OCI-LY1 (cell line): ENCODE results near the gene SRPX2.

ENCODE experiments used
- H2AFZ ChIP-seq: fragments of 200-600 bp; sonication (generic), shearing (Covaris generic); 2 replicates; pipeline ENCODE4 v1.6.0; 2014; ENCODE audit warnings: antibody characterized with exemption, mild to moderate bottlenecking, low read length
- H3F3A ChIP-seq: fragments of 200-600 bp; sonication (generic), shearing (Covaris generic); 2 replicates; pipeline ENCODE4 v1.6.0; 2014; ENCODE audit warnings: mild to moderate bottlenecking, antibody characterized with exemption, low read length, moderate library complexity; ENCODE audit not compliant: insufficient read depth
- H3K27ac ChIP-seq: fragments of 200-600 bp; sonication (generic); 2 replicates; pipeline ENCODE4 v1.5.1; 2014; ENCODE audit warnings: low read length, mixed run types, mild to moderate bottlenecking, low read depth; ENCODE audit not compliant: poor library complexity, severe bottlenecking
- H3K27me3 ChIP-seq: fragments of 200-600 bp; sonication (generic); 2 replicates; pipeline ENCODE4 v1.6.0; 2014; ENCODE audit warnings: antibody characterized with exemption, mild to moderate bottlenecking, low read length, moderate library complexity; ENCODE audit not compliant: insufficient read depth
- H3K36me3 ChIP-seq: fragments of 200-600 bp; sonication (generic); 2 replicates; pipeline ENCODE4 v1.6.1; 2014; ENCODE audit warnings: mild to moderate bottlenecking, antibody characterized with exemption, low read length, moderate library complexity, mixed read lengths; ENCODE audit not compliant: insufficient read depth
- H3K4me1 ChIP-seq: fragments of 200-600 bp; sonication (generic); 2 replicates; pipeline ENCODE4 v1.5.1; 2014; ENCODE audit warnings: mild to moderate bottlenecking, low read length, moderate library complexity; ENCODE audit not compliant: insufficient read depth, severe bottlenecking
- H3K4me2 ChIP-seq: fragments of 200-600 bp; sonication (generic), shearing (Covaris generic); 2 replicates; pipeline ENCODE4 v1.6.1; 2014; ENCODE audit warnings: low read length
- H3K4me3 ChIP-seq: fragments of 200-600 bp; sonication (generic); 2 replicates; pipeline ENCODE4 v1.5.1; 2014; ENCODE audit warnings: low read length, low read depth, mild to moderate bottlenecking, mixed read lengths; ENCODE audit not compliant: poor library complexity, severe bottlenecking
- H3K79me2 ChIP-seq: fragments of 200-600 bp; shearing (Covaris generic); 2 replicates; pipeline ENCODE4 v1.6.1; 2016; ENCODE audit warnings: mixed run types, low read length, mixed read lengths; ENCODE audit not compliant: insufficient read depth
- H3K9ac ChIP-seq: fragments of 200-600 bp; sonication (generic), shearing (Covaris generic); 2 replicates; pipeline ENCODE4 v1.6.1; 2014; ENCODE audit warnings: mild to moderate bottlenecking, low read length, mixed read lengths
- H3K9me2 ChIP-seq: fragments of 200-600 bp; sonication (generic), shearing (Covaris generic); 2 replicates; pipeline ENCODE4 v1.6.1; 2014; ENCODE audit warnings: low read depth, mild to moderate bottlenecking, low read length, mixed read lengths
- H3K9me3 ChIP-seq: fragments of 200-600 bp; shearing (Covaris generic); 2 replicates; pipeline ENCODE4 v1.6.1; 2014; ENCODE audit warnings: low read length, mixed read lengths
- H4K20me1 ChIP-seq: fragments of 200-600 bp; sonication (generic), shearing (Covaris generic); 2 replicates; pipeline ENCODE4 v1.6.0; 2016; ENCODE audit warnings: mild to moderate bottlenecking, low read length; ENCODE audit not compliant: insufficient read depth
- EZH2 ChIP-seq: fragments of 200-600 bp; sonication (generic), shearing (Covaris generic); IDR thresholded peaks from 2 replicates; pipeline ENCODE4 v1.8.0; 2017; ENCODE audit warnings: borderline replicate concordance, mixed run types, mild to moderate bottlenecking, antibody characterized with exemption, low read length, moderate library complexity, mixed read lengths
- TF ChIP-seq, protein P1 (sequence below): fragments of 200-600 bp; sonication (generic), shearing (Covaris generic); IDR thresholded peaks from 2 replicates; pipeline ENCODE4 v1.5.1; 2017; ENCODE audit warnings: mild to moderate bottlenecking, antibody characterized with exemption, low read length, moderate library complexity, mixed read lengths

SRPX2 gene, protein sequence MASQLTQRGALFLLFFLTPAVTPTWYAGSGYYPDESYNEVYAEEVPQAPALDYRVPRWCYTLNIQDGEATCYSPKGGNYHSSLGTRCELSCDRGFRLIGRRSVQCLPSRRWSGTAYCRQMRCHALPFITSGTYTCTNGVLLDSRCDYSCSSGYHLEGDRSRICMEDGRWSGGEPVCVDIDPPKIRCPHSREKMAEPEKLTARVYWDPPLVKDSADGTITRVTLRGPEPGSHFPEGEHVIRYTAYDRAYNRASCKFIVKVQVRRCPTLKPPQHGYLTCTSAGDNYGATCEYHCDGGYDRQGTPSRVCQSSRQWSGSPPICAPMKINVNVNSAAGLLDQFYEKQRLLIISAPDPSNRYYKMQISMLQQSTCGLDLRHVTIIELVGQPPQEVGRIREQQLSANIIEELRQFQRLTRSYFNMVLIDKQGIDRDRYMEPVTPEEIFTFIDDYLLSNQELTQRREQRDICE

GRCh38 chrX:100643956-100644860 is at the start of gene SRPX2:
TSS of gene SRPX2 (plus strand) at chrX:100644199. CDS start at chrX:100646323, 2,124 bp downstream.
- H3K27me3 ChIP-seq: no peaks in the 10 kb centered on the region
- no peaks in the 10 kb centered on the region for H3K9me2 ChIP-seq

GRCh38 chrX:100596601-100597000 is 47.4 kb upstream of the SRPX2 start:
- Histone ChIP-seq H3K9me2 (no peaks in the 10 kb centered on the region), H3K4me2 (no peak overlapping the region), H3K79me2 (no peaks in the 10 kb centered on the region), H3K9me3 (no peaks in the 10 kb centered on the region), H3K27ac (no peak overlapping the region), H2AFZ (no peak overlapping the region), H3K9ac (no peak overlapping the region), H3K4me1 (no peaks in the 10 kb centered on the region), H3K27me3 (no peaks in the 10 kb centered on the region), H3K4me3 (no peak overlapping the region), H4K20me1 (no peaks in the 10 kb centered on the region), H3K36me3 (no peaks in the 10 kb centered on the region), H3F3A (no peaks in the 10 kb centered on the region)
- TF ChIP-seq EZH2: no peak
- TF ChIP-seq, protein P1, sequence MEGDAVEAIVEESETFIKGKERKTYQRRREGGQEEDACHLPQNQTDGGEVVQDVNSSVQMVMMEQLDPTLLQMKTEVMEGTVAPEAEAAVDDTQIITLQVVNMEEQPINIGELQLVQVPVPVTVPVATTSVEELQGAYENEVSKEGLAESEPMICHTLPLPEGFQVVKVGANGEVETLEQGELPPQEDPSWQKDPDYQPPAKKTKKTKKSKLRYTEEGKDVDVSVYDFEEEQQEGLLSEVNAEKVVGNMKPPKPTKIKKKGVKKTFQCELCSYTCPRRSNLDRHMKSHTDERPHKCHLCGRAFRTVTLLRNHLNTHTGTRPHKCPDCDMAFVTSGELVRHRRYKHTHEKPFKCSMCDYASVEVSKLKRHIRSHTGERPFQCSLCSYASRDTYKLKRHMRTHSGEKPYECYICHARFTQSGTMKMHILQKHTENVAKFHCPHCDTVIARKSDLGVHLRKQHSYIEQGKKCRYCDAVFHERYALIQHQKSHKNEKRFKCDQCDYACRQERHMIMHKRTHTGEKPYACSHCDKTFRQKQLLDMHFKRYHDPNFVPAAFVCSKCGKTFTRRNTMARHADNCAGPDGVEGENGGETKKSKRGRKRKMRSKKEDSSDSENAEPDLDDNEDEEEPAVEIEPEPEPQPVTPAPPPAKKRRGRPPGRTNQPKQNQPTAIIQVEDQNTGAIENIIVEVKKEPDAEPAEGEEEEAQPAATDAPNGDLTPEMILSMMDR: no peak

More at GRCh38 chrX:100643956-100644860, at the start of gene SRPX2:
- no peaks in the 10 kb centered on the region for H3K4me1 ChIP-seq
- H3K9me3 ChIP-seq: no peaks in the 10 kb centered on the region
- no peaks in the 10 kb centered on the region for H3K36me3 ChIP-seq
- H2AFZ ChIP-seq: no peak within 1 kb of the TSS
- TF ChIP-seq EZH2: no peak
- TF ChIP-seq, protein P1: no peak
- no peaks in the 10 kb centered on the region for H3K79me2 ChIP-seq
- H3K27ac ChIP-seq: no peak within 1 kb of the TSS
- H3K4me3 ChIP-seq: no peak within 1 kb of the TSS
- no peak within 1 kb of the TSS for H3K4me2 ChIP-seq
- H3K9ac ChIP-seq: no peak within 1 kb of the TSS
- H4K20me1 ChIP-seq: no peaks in the 10 kb centered on the region
- no peaks in the 10 kb centered on the region for H3F3A ChIP-seq

DNA sequence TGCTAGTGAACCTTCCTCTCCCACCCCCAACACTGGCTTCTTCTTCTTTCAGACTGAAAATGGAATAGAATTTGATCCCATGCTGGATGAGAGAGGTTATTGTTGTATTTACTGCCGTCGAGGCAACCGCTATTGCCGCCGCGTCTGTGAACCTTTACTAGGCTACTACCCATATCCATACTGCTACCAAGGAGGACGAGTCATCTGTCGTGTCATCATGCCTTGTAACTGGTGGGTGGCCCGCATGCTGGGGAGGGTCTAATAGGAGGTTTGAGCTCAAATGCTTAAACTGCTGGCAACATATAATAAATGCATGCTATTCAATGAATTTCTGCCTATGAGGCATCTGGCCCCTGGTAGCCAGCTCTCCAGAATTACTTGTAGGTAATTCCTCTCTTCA is 44.5 kb upstream of the SRPX2 start:
- TF ChIP-seq, protein P1: no peak
- no peak for TF ChIP-seq EZH2
- no peaks in the 10 kb centered on the region for H3K4me1 ChIP-seq
- no peaks in the 10 kb centered on the region for H3K9me3 ChIP-seq
- no peaks in the 10 kb centered on the region for H3K9me2 ChIP-seq
- no peaks in the 10 kb centered on the region for H3K36me3 ChIP-seq
- no peaks in the 10 kb centered on the region for H4K20me1 ChIP-seq
- H3K27ac ChIP-seq: no peak overlapping the region
- H3K4me3 ChIP-seq: no peak overlapping the region
- H3K79me2 ChIP-seq: no peaks in the 10 kb centered on the region
- H3K27me3 ChIP-seq: no peaks in the 10 kb centered on the region
- no peak overlapping the region for H3K9ac ChIP-seq
- no peaks in the 10 kb centered on the region for H3F3A ChIP-seq
- H2AFZ ChIP-seq: no peak overlapping the region
- H3K4me2 ChIP-seq: no peak overlapping the region
